Liver (tissue), 9 donors: Measurements from ENCODE around the gene ST3GAL4. TPM values are rescaled to one million over a fixed set of nuclear protein-coding genes. Genes with fewer than 3 reads are reported as not detected.

ENCODE experiments used
- DNase-seq: peaks from one replicate; pipeline ENCODE4 v3.0.0-alpha.2; 2017; ENCODE audit warnings: low spot score
- H3K27ac ChIP-seq, 2 donors: one replicate each; pipeline ENCODE4 v1.7.0; 2013; ENCODE audit warnings: inconsistent platforms in 2 of 2, low read length in 2 of 2, control low read depth in 1 of 2, low read depth in 1 of 2, mild to moderate bottlenecking in 1 of 2
- H3K27me3 ChIP-seq, 4 donors: one replicate each; pipeline versions ENCODE4 v1.6.1 to v1.7.0; 2013; ENCODE audit warnings: low read length in 3 of 4, inconsistent platforms in 1 of 4, mild to moderate bottlenecking in 1 of 4, moderate library complexity in 1 of 4; ENCODE audit not compliant: control insufficient read depth in 4 of 4, insufficient read depth in 4 of 4
- H3K36me3 ChIP-seq, 4 donors: one replicate each; pipeline versions ENCODE4 v1.6.1 to v1.7.0; 2013; ENCODE audit warnings: low read length in 3 of 4, mild to moderate bottlenecking in 3 of 4, low read depth in 1 of 4, moderate library complexity in 1 of 4; ENCODE audit not compliant: control insufficient read depth in 4 of 4, insufficient read depth in 3 of 4
- H3K4me1 ChIP-seq, 4 donors: one replicate each; pipeline versions ENCODE4 v1.6.1 to v1.7.0; 2013; ENCODE audit warnings: low read length in 3 of 4, mild to moderate bottlenecking in 3 of 4, moderate library complexity in 1 of 4; ENCODE audit not compliant: control insufficient read depth in 4 of 4, insufficient read depth in 4 of 4
- H3K4me3 ChIP-seq, 3 donors: one replicate each; pipeline versions ENCODE4 v1.6.1 to v1.7.0; 2013; ENCODE audit warnings: low read length in 3 of 3, control low read depth in 1 of 3, low read depth in 1 of 3, mild to moderate bottlenecking in 1 of 3
- H3K9ac ChIP-seq, 2 donors: one replicate each; pipeline ENCODE4 v1.7.0; 2013; ENCODE audit warnings: low read length in 2 of 2, mild to moderate bottlenecking in 2 of 2, moderate library complexity in 2 of 2, control low read depth in 1 of 2, low read depth in 1 of 2
- H3K9me3 ChIP-seq, 4 donors: one replicate each; pipeline versions ENCODE4 v1.6.1 to v1.7.0; 2013; ENCODE audit warnings: low read length in 3 of 4; ENCODE audit not compliant: control insufficient read depth in 4 of 4
- FOXA1 ChIP-seq: IDR thresholded peaks from 2 replicates; pipeline ENCODE4 v1.6.1; 2016; ENCODE audit warnings: antibody characterized with exemption
- FOXA2 ChIP-seq: IDR thresholded peaks from 2 replicates; pipeline ENCODE4 v1.6.1; 2016; ENCODE audit warnings: antibody characterized with exemption
- GABPA ChIP-seq, 2 donors: IDR thresholded peaks in 1 of 2; conservative IDR thresholded peaks in 1 of 2; 2 replicates each; pipeline ENCODE4 v1.6.1; 2016; ENCODE audit warnings: antibody characterized with exemption in 2 of 2, mild to moderate bottlenecking in 1 of 2, moderate library complexity in 1 of 2
- HNF4A ChIP-seq, 2 donors: conservative IDR thresholded peaks; 2 replicates each; pipeline ENCODE4 v1.6.1; 2016; ENCODE audit warnings: antibody characterized with exemption in 2 of 2, mild to moderate bottlenecking in 2 of 2
- HNF4G ChIP-seq: IDR thresholded peaks from 2 replicates; pipeline ENCODE4 v1.6.1; 2016; ENCODE audit warnings: antibody characterized with exemption
- JUND ChIP-seq, 2 donors: IDR thresholded peaks; 2 replicates each; pipeline ENCODE4 v1.6.1; 2016; ENCODE audit warnings: antibody characterized with exemption in 2 of 2
- MAX ChIP-seq: IDR thresholded peaks from 2 replicates; pipeline ENCODE4 v1.6.1; 2016; ENCODE audit warnings: antibody characterized with exemption
- NR2F2 ChIP-seq: IDR thresholded peaks from 2 replicates; pipeline ENCODE4 v1.6.1; 2016; ENCODE audit warnings: antibody characterized with exemption
- RAD21 ChIP-seq, 2 donors: IDR thresholded peaks; 2 replicates each; pipeline ENCODE4 v1.6.1; 2016; ENCODE audit warnings: antibody characterized with exemption in 2 of 2, mild to moderate bottlenecking in 2 of 2
- RXRA ChIP-seq, 2 donors: IDR thresholded peaks; 2 replicates each; pipeline ENCODE4 v1.6.1; 2017 to 2018; ENCODE audit warnings: antibody characterized with exemption in 2 of 2, mild to moderate bottlenecking in 1 of 2
- SP1 ChIP-seq: IDR thresholded peaks from 2 replicates; pipeline ENCODE4 v1.6.1; 2018; ENCODE audit warnings: antibody characterized with exemption, mild to moderate bottlenecking
- TAF1 ChIP-seq: conservative IDR thresholded peaks from 2 replicates; pipeline ENCODE4 v1.6.1; 2016; ENCODE audit warnings: antibody characterized with exemption, mild to moderate bottlenecking
- YY1 ChIP-seq: IDR thresholded peaks from 2 replicates; pipeline ENCODE4 v1.6.1; 2016; ENCODE audit warnings: antibody characterized with exemption, mild to moderate bottlenecking
- ZBTB33 ChIP-seq: IDR thresholded peaks from 2 replicates; pipeline ENCODE4 v1.6.1; 2016; ENCODE audit warnings: antibody characterized with exemption
- WGBS: extraction: QIAGEN DNeasy Blood & Tissue Kit; methylation state at CpG from one replicate; pipeline ENCODE4 v1.1.7; 2013; 5-methylcytosine and 5-hydroxymethylcytosine counted together
- polyA plus RNA-seq, 2 donors: library from polyadenylated mRNA; stranded (reverse) in 1 of 2; unstranded in 1 of 2; fragments of 200-250 nt in 1 of 2; fragments of >200 nt in 1 of 2; fragmentation: Nextera tagmentation in 1 of 2; extraction: Ambion mirVana in 1 of 2; gene quantifications; one replicate each; pipeline versions ENCODE4 v1.2.1 to v1.2.3, GENCODE V29; 2013 to 2015
- total RNA-seq, 2 donors: library from RNA; depleted of rRNA; stranded (reverse); fragments of >200 nt; gene quantifications; one replicate each; pipeline ENCODE4 v1.2.3, GENCODE V29; 2014
- donor health status: healthy.
- donor health status: healthy.
- donor health status: healthy.
- donor health status: healthy.
- donor health status: healthy.

Gene ST3GAL4
- total and polyA plus RNA-seq, 4 donors, result 4.5 to 18.4 (median 10.6) TPM

- DNase-seq, result no peak
- H3K4me3 ChIP-seq, result no peak overlapping the region
- H3K36me3 ChIP-seq, result peaks cover 4 to 26% (median 15%) of the 10 kb centered on the region in 4 donors
- no peaks in the 10 kb centered on the region for H3K27me3 ChIP-seq
- H3K9ac ChIP-seq, result no peak overlapping the region
- H3K9me3 ChIP-seq, result no peaks in the 10 kb centered on the region
- no peak overlapping the region for H3K27ac ChIP-seq
- WGBS, result 80% methylated on average over 7 of the region's 7 CpGs
- TF ChIP-seq RAD21 (IDR thresholded peaks at IDR 0.05), result no peak
- TF ChIP-seq HNF4A (conservative IDR thresholded peaks at IDR 0.05), result peak in 1 of 2 donors; percentile 7
- peak; percentile 36 for TF ChIP-seq FOXA2
- peaks cover 9 to 63% (median 34%) of the 10 kb centered on the region in 4 donors for H3K4me1 ChIP-seq
These were observed 22.3 kb upstream of the ST3GAL4 start for GRCh38 chr11:126333142-126333541.

- H3K27ac ChIP-seq, result peak overlapping the region in 1 of 2 donors; percentile 8
- no peak overlapping the region for H3K4me3 ChIP-seq
- peaks cover 4 to 39% (median 28%) of the 10 kb centered on the region in 4 donors for H3K36me3 ChIP-seq
- H3K27me3 ChIP-seq, result no peaks in the 10 kb centered on the region
- H3K9me3 ChIP-seq, result no peaks in the 10 kb centered on the region
- H3K9ac ChIP-seq, result no peak overlapping the region
- 78% methylated on average over 6 of the region's 6 CpGs for WGBS
- H3K4me1 ChIP-seq, result peaks cover 9 to 47% (median 29%) of the 10 kb centered on the region in 4 donors
- no peak for TF ChIP-seq RAD21 (IDR thresholded peaks at IDR 0.05)
- TF ChIP-seq JUND (IDR thresholded peaks at IDR 0.05), result no peak
- TF ChIP-seq HNF4G, result no peak
- no peak for TF ChIP-seq ZBTB33
- no peak for TF ChIP-seq MAX
- DNase-seq, result no peak
These were observed 20.6 kb upstream of the ST3GAL4 start for GRCh38 chr11:126334659-126335462.

GRCh38 chr11:126335463-126335760, 20.1 kb upstream of the ST3GAL4 start:
- 50% methylated on average over 5 of the region's 5 CpGs for WGBS

GRCh38 chr11:126336138-126336541, 19.3 kb upstream of the ST3GAL4 start:
- no peaks in the 10 kb centered on the region for H3K9me3 ChIP-seq
- H3K4me1 ChIP-seq, result peaks cover 9 to 47% (median 29%) of the 10 kb centered on the region in 4 donors
- H3K9ac ChIP-seq, result no peak overlapping the region
- WGBS, result 78% methylated on average over 8 of the region's 8 CpGs
- H3K27me3 ChIP-seq, result no peaks in the 10 kb centered on the region
- H3K36me3 ChIP-seq, result peaks cover 4 to 41% (median 31%) of the 10 kb centered on the region in 4 donors
- H3K4me3 ChIP-seq, result no peak overlapping the region
- no peak for DNase-seq
- TF ChIP-seq MAX (no peak), JUND (IDR thresholded peaks at IDR 0.05) (no peak), YY1 (no peak), GABPA (IDR thresholded peaks at IDR 0.05 in 1 of 2, conservative IDR thresholded peaks at IDR 0.05 in 1 of 2) (no peak), HNF4G (no peak)
- peak overlapping the region; percentile 8 to 71 for H3K27ac ChIP-seq

More at GRCh38 chr11:126335463-126335760, 20.1 kb upstream of the ST3GAL4 start:
- TF ChIP-seq SP1, result peak; percentile 43
- TF ChIP-seq MAX, result no peak
- peak; percentile 64 to 74 for TF ChIP-seq RXRA (IDR thresholded peaks at IDR 0.05)
- peak; percentile 68 for TF ChIP-seq NR2F2
- TF ChIP-seq FOXA1, result no peak
- TF ChIP-seq HNF4A (conservative IDR thresholded peaks at IDR 0.05), result peak; percentile 63 to 71
- TF ChIP-seq TAF1, result no peak
- Histone ChIP-seq H3K4me1 (peaks cover 9 to 47% (median 29%) of the 10 kb centered on the region in 4 donors), H3K27ac (no peak overlapping the region), H3K36me3 (peaks cover 4 to 39% (median 31%) of the 10 kb centered on the region in 4 donors), H3K27me3 (no peaks in the 10 kb centered on the region), H3K4me3 (no peak overlapping the region), H3K9me3 (no peaks in the 10 kb centered on the region), H3K9ac (no peak overlapping the region)
- no peak for DNase-seq
